ENCODE measurements around the gene DBN1. TPM values are rescaled to one million over a fixed set of nuclear protein-coding genes. Genes with fewer than 3 reads are reported as not detected.

The DBN1 gene
- total and polyA plus RNA-seq, 2 donors (not counting 1 experiment from before 2014, with no cell fraction given), result 1.4 to 1.9 TPM

Other genes with a start within 250 kb of the DBN1 start
- gene RAB24, start 169.9 kb downstream of the DBN1 start, total RNA-seq, result 38.3 and 39.7 TPM in 2 replicates
- gene RAB24, start 169.9 kb downstream of the DBN1 start, polyA plus RNA-seq, result 147 and 235 TPM in 2 replicates
- gene PRELID1, start 169.8 kb downstream of the DBN1 start, total RNA-seq, result 66.5 and 71.7 TPM in 2 replicates
- gene PRELID1, start 169.8 kb downstream of the DBN1 start, polyA plus RNA-seq, result 64.7 and 86.8 TPM in 2 replicates
- 10.8 and 11.5 TPM in 2 replicates for gene MXD3, start 161.7 kb downstream of the DBN1 start, total RNA-seq
- gene MXD3, start 161.7 kb downstream of the DBN1 start, polyA plus RNA-seq, result 12.0 and 14.8 TPM in 2 replicates
- 89.4 and 99.4 TPM in 2 replicates for gene LMAN2, start 122.0 kb downstream of the DBN1 start, total RNA-seq
- 82.8 and 123 TPM in 2 replicates for gene LMAN2, start 122.0 kb downstream of the DBN1 start, polyA plus RNA-seq
- gene RGS14, start 115.7 kb downstream of the DBN1 start, total RNA-seq, result 85.8 and 92.6 TPM in 2 replicates
- 167 and 184 TPM in 2 replicates for gene RGS14, start 115.7 kb downstream of the DBN1 start, polyA plus RNA-seq
- not detected in 2 replicates for gene SLC34A1, start 89.2 kb downstream of the DBN1 start, total RNA-seq
- gene SLC34A1, start 89.2 kb downstream of the DBN1 start, polyA plus RNA-seq, result 0.06 TPM in 1 of 2 replicates, not detected in the other
- not detected in 2 replicates for gene PFN3, start 73.0 kb downstream of the DBN1 start, total RNA-seq
- not detected in 2 replicates for gene PFN3, start 73.0 kb downstream of the DBN1 start, polyA plus RNA-seq
- gene F12, start 64.1 kb downstream of the DBN1 start, total RNA-seq, result not detected in 2 replicates
- 3.1 and 6.5 TPM in 2 replicates for gene F12, start 64.1 kb downstream of the DBN1 start, polyA plus RNA-seq
- 155 and 165 TPM in 2 replicates for gene GRK6, start 47.0 kb downstream of the DBN1 start, total RNA-seq
- 150 and 173 TPM in 2 replicates for gene GRK6, start 47.0 kb downstream of the DBN1 start, polyA plus RNA-seq
- gene PRR7, start 26.8 kb downstream of the DBN1 start, total RNA-seq, result 4.8 and 5.6 TPM in 2 replicates
- 84.4 and 152 TPM in 2 replicates for gene PRR7, start 26.8 kb downstream of the DBN1 start, polyA plus RNA-seq
- gene PDLIM7, start 24.0 kb upstream of the DBN1 start, total RNA-seq, result 24.2 and 25.8 TPM in 2 replicates
- gene PDLIM7, start 24.0 kb upstream of the DBN1 start, polyA plus RNA-seq, result 21.2 and 23.9 TPM in 2 replicates
- gene DOK3, start 36.2 kb upstream of the DBN1 start, total RNA-seq, result 113 and 115 TPM in 2 replicates
- 78.4 and 103 TPM in 2 replicates for gene DOK3, start 36.2 kb upstream of the DBN1 start, polyA plus RNA-seq
- 110 and 111 TPM in 2 replicates for gene DDX41, start 43.3 kb upstream of the DBN1 start, total RNA-seq
- gene DDX41, start 43.3 kb upstream of the DBN1 start, polyA plus RNA-seq, result 150 and 168 TPM in 2 replicates
- gene FAM193B, start 80.9 kb upstream of the DBN1 start, total RNA-seq, result 227 and 237 TPM in 2 replicates
- 301 and 351 TPM in 2 replicates for gene FAM193B, start 80.9 kb upstream of the DBN1 start, polyA plus RNA-seq
- 63.1 and 67.6 TPM in 2 replicates for gene TMED9, start 118.6 kb upstream of the DBN1 start, total RNA-seq
- 54.7 and 58.8 TPM in 2 replicates for gene TMED9, start 118.6 kb upstream of the DBN1 start, polyA plus RNA-seq
- 38.9 and 41.8 TPM in 2 replicates for gene B4GALT7, start 126.5 kb upstream of the DBN1 start, total RNA-seq
- gene B4GALT7, start 126.5 kb upstream of the DBN1 start, polyA plus RNA-seq, result 27.0 and 32.8 TPM in 2 replicates

Data from B cell (primary cell).